Activated CD8-positive, alpha-beta memory T cell treated with anti-CD3 and anti-CD28 coated beads for 1 hour (primary cell): ENCODE results near the gene CYSTM1.

Source experiments
- DNase-seq, 2 donors: peaks; one replicate each; pipeline ENCODE4 v3.0.0-alpha.2; 2020; ENCODE audit warnings: low read depth in 1 of 2; ENCODE audit errors: extremely low read depth in 1 of 2

CYSTM1 gene

GRCh38 chr5:140287801-140288521 lies 113.0 kb downstream of the CYSTM1 start:
- no peak for DNase-seq

DNA sequence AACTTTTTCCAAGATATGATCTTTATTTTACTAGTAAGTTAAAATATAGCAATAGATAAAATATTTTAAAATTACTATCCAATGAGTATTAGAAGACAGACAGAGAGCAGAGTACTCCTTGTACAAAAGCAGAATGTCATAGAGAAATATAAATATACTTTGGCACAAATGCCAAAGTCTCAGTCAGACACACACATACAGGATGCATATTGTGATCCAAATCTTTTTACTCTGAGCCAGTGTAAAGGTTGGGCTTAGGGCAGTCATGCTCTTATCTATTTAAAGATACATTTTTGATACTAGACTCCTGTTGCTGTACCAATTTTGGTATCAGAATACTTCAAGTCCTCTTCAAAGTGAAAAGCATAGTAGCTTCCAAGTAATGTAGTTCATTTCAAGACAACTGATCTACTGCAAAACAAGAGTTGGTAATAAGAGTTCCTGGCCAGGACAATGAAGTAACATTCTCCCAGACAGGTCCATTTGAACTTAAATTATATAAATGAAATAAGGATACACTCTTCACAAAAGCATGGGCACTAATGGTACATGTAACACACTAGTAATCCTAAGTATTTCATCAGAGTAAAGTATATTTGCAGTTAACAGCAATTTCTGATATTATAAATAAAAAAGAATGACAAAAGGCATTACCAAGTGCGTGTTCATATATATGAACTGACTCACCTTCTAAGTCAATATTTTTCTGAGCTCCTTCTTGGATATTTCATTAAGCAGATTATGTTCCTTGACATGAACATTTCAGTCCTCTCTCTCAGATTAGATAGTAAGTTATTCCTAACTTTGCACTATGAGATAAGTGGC lies 117.4 kb downstream of the CYSTM1 start:
- DNase-seq = no peak
